ENCODE data around the gene SLC30A2. TPM values are rescaled to one million over a fixed set of nuclear protein-coding genes. Genes with fewer than 3 reads are reported as not detected.

SLC30A2 gene
- total RNA-seq, 1 experiment from 2014 or later, result 0.35 TPM

GRCh38 chr1:26014179-26014578, 31.7 kb downstream of the SLC30A2 start:
- no peaks in the 10 kb centered on the region for H3K9me3 Mint-ChIP-seq

More at GRCh38 chr1:26014179-26014578, 31.7 kb downstream of the SLC30A2 start:
- Histone ChIP-seq H2BK15ac (ENCODE audit: low read depth, low read length) (no peak overlapping the region), H3K23ac (ENCODE audit: insufficient read length, low read depth, low read length) (no peak overlapping the region), H3K27ac (ENCODE audit: insufficient read length, low read depth, low read length) (no peak overlapping the region), H4K20me1 (ENCODE audit: control insufficient read depth, insufficient read depth, insufficient read length) (no peaks in the 10 kb centered on the region), H2AK5ac (ENCODE audit: insufficient read length, low read length) (no peak overlapping the region), H2BK20ac (ENCODE audit: low read depth, low read length, poor library complexity, severe bottlenecking) (no peak overlapping the region), H3K4ac (ENCODE audit: low read depth, low read length) (no peak overlapping the region), H3K4me1 (ENCODE audit: insufficient read depth, low read length) (no peaks in the 10 kb centered on the region; the same call in 1 of the 2 replicates), H3K56ac (ENCODE audit: insufficient read length, low read depth, low read length) (no peak overlapping the region), H2BK12ac (ENCODE audit: insufficient read length, low read depth, low read length) (no peak overlapping the region), H4K8ac (replicated peaks; ENCODE audit: insufficient read length, low read depth, low read length) (no peak overlapping the region), H3K27me3 (ENCODE audit: insufficient read depth, low read length) (no peaks in the 10 kb centered on the region), H3K23me2 (ENCODE audit: insufficient read length, low read depth, low read length, poor library complexity, severe bottlenecking) (no peaks in the 10 kb centered on the region), H3K18ac (ENCODE audit: insufficient read length, low read depth, low read length) (no peak overlapping the region), H3K4me2 (ENCODE audit: insufficient read depth, insufficient read length, low read length) (no peak overlapping the region), H2BK120ac (ENCODE audit: low read depth, low read length, poor library complexity, severe bottlenecking) (no peak overlapping the region), H3T11ph (ENCODE audit: low read length) (no peak overlapping the region), H3K14ac (ENCODE audit: insufficient read depth, low read length) (no peak overlapping the region), H2BK5ac (ENCODE audit: insufficient read length, low read length) (no peak overlapping the region), H3K79me2 (ENCODE audit: insufficient read depth, low read length) (no peaks in the 10 kb centered on the region), H3K9ac (ENCODE audit: extremely low read depth, insufficient read length, low read length) (no peak overlapping the region), H4K5ac (ENCODE audit: insufficient read length, low read depth, low read length) (no peak overlapping the region), H3K79me1 (ENCODE audit: insufficient read depth, low read depth, low read length, poor library complexity, severe bottlenecking) (no peaks in the 10 kb centered on the region), H2AFZ (ENCODE audit: low read length) (no peak overlapping the region), H3K9me3 (ENCODE audit: control insufficient read depth, low read depth, low read length) (no peaks in the 10 kb centered on the region), H4K91ac (ENCODE audit: insufficient read length, low read depth, low read length) (no peak overlapping the region)
- no peaks in the 10 kb centered on the region for H3K36me3 Mint-ChIP-seq (ENCODE audit: insufficient read depth in 1 of 3, low read depth in 3 of 3)
- DNase-seq, result no peak
- TF ChIP-seq, protein P1, sequence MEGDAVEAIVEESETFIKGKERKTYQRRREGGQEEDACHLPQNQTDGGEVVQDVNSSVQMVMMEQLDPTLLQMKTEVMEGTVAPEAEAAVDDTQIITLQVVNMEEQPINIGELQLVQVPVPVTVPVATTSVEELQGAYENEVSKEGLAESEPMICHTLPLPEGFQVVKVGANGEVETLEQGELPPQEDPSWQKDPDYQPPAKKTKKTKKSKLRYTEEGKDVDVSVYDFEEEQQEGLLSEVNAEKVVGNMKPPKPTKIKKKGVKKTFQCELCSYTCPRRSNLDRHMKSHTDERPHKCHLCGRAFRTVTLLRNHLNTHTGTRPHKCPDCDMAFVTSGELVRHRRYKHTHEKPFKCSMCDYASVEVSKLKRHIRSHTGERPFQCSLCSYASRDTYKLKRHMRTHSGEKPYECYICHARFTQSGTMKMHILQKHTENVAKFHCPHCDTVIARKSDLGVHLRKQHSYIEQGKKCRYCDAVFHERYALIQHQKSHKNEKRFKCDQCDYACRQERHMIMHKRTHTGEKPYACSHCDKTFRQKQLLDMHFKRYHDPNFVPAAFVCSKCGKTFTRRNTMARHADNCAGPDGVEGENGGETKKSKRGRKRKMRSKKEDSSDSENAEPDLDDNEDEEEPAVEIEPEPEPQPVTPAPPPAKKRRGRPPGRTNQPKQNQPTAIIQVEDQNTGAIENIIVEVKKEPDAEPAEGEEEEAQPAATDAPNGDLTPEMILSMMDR (conservative IDR thresholded peaks at IDR 0.05), result no peak
- peaks cover 20 to 36% of the 10 kb centered on the region in 2 experiments for H3K4me1 Mint-ChIP-seq
- H3K4me3 Mint-ChIP-seq, result no peak overlapping the region
- H3K27me3 Mint-ChIP-seq (ENCODE audit: low read depth), result peaks cover 5% of the 10 kb centered on the region
- H3K27ac Mint-ChIP-seq, result no peak overlapping the region
- WGBS (ENCODE audit: extremely low coverage, insufficient read length, low lambda C conversion rate), result no CpG with 5 or more reads among the region's 2 CpGs
